Measurements from ENCODE around the gene SLC39A10. TPM values are rescaled to one million over a fixed set of nuclear protein-coding genes. Genes with fewer than 3 reads are reported as not detected.

SLC39A10 gene
- total and polyA plus RNA-seq, 3 donors from 2014 or later, result 23.3 to 43.4 (median 34.7) TPM

- no peaks in the 10 kb centered on the region for H3K36me3 ChIP-seq (ENCODE audit: low read depth, missing control alignments)
- no peaks in the 10 kb centered on the region for H3K27me3 ChIP-seq
- H3K4me3 ChIP-seq, result no peak overlapping the region
- no peak overlapping the region for H3K27ac ChIP-seq
- 91 to 97% methylated on average over 1 of the region's 1 CpG for WGBS, 2 donors
- DNase-seq, result no peak
- no peaks in the 10 kb centered on the region for H3K4me1 ChIP-seq
- intact Hi-C loops (cut with DNase I; ENCODE audit: low total_unique reads), result no loop called here
- no peaks in the 10 kb centered on the region for H3K9me3 ChIP-seq
- TF ChIP-seq POLR2A (IDR thresholded peaks at IDR 0.05) (no peak), CTCF (IDR thresholded peaks at IDR 0.05) (no peak)
Measured at GRCh38 chr2:195628666-195629065, 28.4 kb upstream of the SLC39A10 start.

- TF ChIP-seq CTCF (IDR thresholded peaks at IDR 0.05) (no peak), POLR2A (IDR thresholded peaks at IDR 0.05) (no peak)
- Histone ChIP-seq H3K27me3 (no peaks in the 10 kb centered on the region), H3K9me3 (no peaks in the 10 kb centered on the region), H3K4me3 (no peak overlapping the region), H3K4me1 (no peaks in the 10 kb centered on the region), H3K27ac (no peak overlapping the region), H3K36me3 (ENCODE audit: low read depth, missing control alignments) (no peaks in the 10 kb centered on the region)
- 77 to 90% methylated on average over 9 to 10 of the region's 10 CpGs for WGBS, 2 donors
- DNase-seq, result no peak
- intact Hi-C loops (cut with DNase I; ENCODE audit: low total_unique reads), result no loop called here
Measured at GRCh38 chr2:195632856-195633572, 24.0 kb upstream of the SLC39A10 start.

GRCh38 chr2:195633573-195633870, 23.5 kb upstream of the SLC39A10 start:
- H3K36me3 ChIP-seq (ENCODE audit: low read depth, missing control alignments), result no peaks in the 10 kb centered on the region
- TF ChIP-seq CTCF (IDR thresholded peaks at IDR 0.05) (no peak), POLR2A (IDR thresholded peaks at IDR 0.05) (no peak)
- WGBS, 2 donors, result 91 to 95% methylated on average over 4 of the region's 4 CpGs
- no peak overlapping the region for H3K27ac ChIP-seq
- H3K27me3 ChIP-seq, result no peaks in the 10 kb centered on the region
- H3K9me3 ChIP-seq, result no peaks in the 10 kb centered on the region
- intact Hi-C loops (cut with DNase I; ENCODE audit: low total_unique reads), result no loop called here
- H3K4me3 ChIP-seq, result no peak overlapping the region
- DNase-seq, result no peak
- no peaks in the 10 kb centered on the region for H3K4me1 ChIP-seq

GRCh38 chr2:195633974-195634373, 23.1 kb upstream of the SLC39A10 start:
- Histone ChIP-seq H3K27me3 (no peaks in the 10 kb centered on the region), H3K36me3 (ENCODE audit: low read depth, missing control alignments) (no peaks in the 10 kb centered on the region), H3K4me1 (no peaks in the 10 kb centered on the region), H3K9me3 (no peaks in the 10 kb centered on the region), H3K4me3 (no peak overlapping the region), H3K27ac (no peak overlapping the region)
- TF ChIP-seq CTCF (IDR thresholded peaks at IDR 0.05) (no peak), POLR2A (IDR thresholded peaks at IDR 0.05) (no peak)
- intact Hi-C loops (cut with DNase I; ENCODE audit: low total_unique reads), result no loop called here
- no peak for DNase-seq
- 83 to 86% methylated on average over 3 of the region's 3 CpGs for WGBS, 2 donors

GRCh38 chr2:195636890-195637289, 20.1 kb upstream of the SLC39A10 start:
- TF ChIP-seq POLR2A (IDR thresholded peaks at IDR 0.05) (no peak), CTCF (IDR thresholded peaks at IDR 0.05) (no peak)
- Histone ChIP-seq H3K9me3 (no peaks in the 10 kb centered on the region), H3K36me3 (ENCODE audit: low read depth, missing control alignments) (no peaks in the 10 kb centered on the region), H3K27ac (no peak overlapping the region), H3K27me3 (no peaks in the 10 kb centered on the region), H3K4me1 (no peaks in the 10 kb centered on the region), H3K4me3 (no peak overlapping the region)
- intact Hi-C loops (cut with DNase I; ENCODE audit: low total_unique reads), result no loop called here
- DNase-seq, result no peak
